HG03159 (cell line): ENCODE data around the gene TMOD4.
A peak's percentile ranks its signal among the peaks of the same experiment; 100 is the strongest.

ENCODE experiments used
- ATAC-seq: cut with Tn5 transposase; IDR thresholded peaks from one replicate; pipeline ENCODE4 v1.9.1; 2021; ENCODE audit warnings: mild to moderate bottlenecking, moderate library complexity; ENCODE audit not compliant: unreplicated experiment

The TMOD4 gene

GRCh38 chr1:151143986-151144385 is 31.8 kb downstream of the TMOD4 start:
- ATAC-seq, result no peak

- no peak for ATAC-seq
Observed at GRCh38 chr1:151143057-151143435, 32.7 kb downstream of the TMOD4 start.

- ATAC-seq, result no peak
Observed at GRCh38 chr1:151142411-151143056, 33.2 kb downstream of the TMOD4 start.

GRCh38 chr1:151137789-151138188 is 38.0 kb downstream of the TMOD4 start:
- no peak for ATAC-seq

- ATAC-seq, result no peak
Observed at GRCh38 chr1:151135433-151136385, 40.1 kb downstream of the TMOD4 start.

GRCh38 chr1:151134991-151135390 is 40.8 kb downstream of the TMOD4 start:
- ATAC-seq, result no peak

- ATAC-seq, result no peak
Observed at GRCh38 chr1:151134396-151134795, 41.4 kb downstream of the TMOD4 start.

- no peak for ATAC-seq
Observed at GRCh38 chr1:151133018-151133806, 42.6 kb downstream of the TMOD4 start.

- ATAC-seq, result no peak
Observed at GRCh38 chr1:151132335-151133017, 43.3 kb downstream of the TMOD4 start.

- no peak for ATAC-seq
Observed at GRCh38 chr1:151131701-151132334, 44.0 kb downstream of the TMOD4 start.

- peak; percentile 88 for ATAC-seq
Observed at GRCh38 chr1:151130987-151131586, 44.7 kb downstream of the TMOD4 start.

- ATAC-seq, result no peak
Observed at GRCh38 chr1:151128800-151129199, 47.0 kb downstream of the TMOD4 start.

- ATAC-seq, result no peak
Observed at GRCh38 chr1:151124763-151125403, 50.9 kb downstream of the TMOD4 start.
